Keratinocyte (primary cell): ENCODE measurements around the gene ASS1.

Experiments
- CTCF ChIP-seq, 3 experiments: IDR thresholded peaks in 1 of 3; conservative IDR thresholded peaks in 1 of 3; optimal IDR thresholded peaks in 1 of 3; 2 replicates in 2 of 3; 3 replicates in 1 of 3; pipeline versions ENCODE3 to v1.5.1; 2011; ENCODE audit warnings: low read length in 3 of 3, mild to moderate bottlenecking in 3 of 3, moderate library complexity in 2 of 3, control low read depth in 1 of 3, inconsistent platforms in 1 of 3; ENCODE audit not compliant: insufficient read depth in 2 of 3; ENCODE audit errors: extremely low read depth in 1 of 3
- EZH2 ChIP-seq: IDR thresholded peaks from one replicate; pipeline ENCODE4 v1.6.1; 2012; ENCODE audit warnings: inconsistent platforms, mild to moderate bottlenecking, low read length, moderate library complexity

GRCh38 chr9:130419521-130420035, 25.2 kb upstream of the ASS1 start:
- no peak for TF ChIP-seq CTCF (optimal IDR thresholded peaks at IDR 0.05 in 1 of 3, IDR thresholded peaks at IDR 0.05 in 1 of 3, conservative IDR thresholded peaks at IDR 0.05 in 1 of 3; ENCODE audit: extremely low read depth in 1 of 3, insufficient read depth in 2 of 3, low read length in 3 of 3)
- TF ChIP-seq EZH2: no peak
